Suprapubic skin (tissue), 4 donors: ENCODE data around the gene TPCN1.

ENCODE experiments used
- POLR2A ChIP-seq, 2 donors: fragments of 450-650 bp; IDR thresholded peaks; one replicate each; pipeline ENCODE4 v1.6.1; 2017; ENCODE audit warnings: antibody characterized with exemption in 2 of 2, mild to moderate bottlenecking in 2 of 2, moderate library complexity in 2 of 2
- POLR2AphosphoS5 ChIP-seq, 3 donors: sonication (generic); formaldehyde crosslinking; IDR thresholded peaks; one replicate each; pipeline ENCODE4 v1.6.1; 2017; ENCODE audit warnings: antibody characterized with exemption in 3 of 3
- TF ChIP-seq, protein P1 (sequence below), 2 donors: fragments of 200-600 bp in 1 of 2; fragments of 450-650 bp in 1 of 2; sonication (generic) in 1 of 2; IDR thresholded peaks; one replicate each; pipeline ENCODE4 v1.5.1; 2016 to 2019; ENCODE audit warnings: antibody characterized with exemption in 2 of 2, mild to moderate bottlenecking in 1 of 2, moderate library complexity in 1 of 2

DNA sequence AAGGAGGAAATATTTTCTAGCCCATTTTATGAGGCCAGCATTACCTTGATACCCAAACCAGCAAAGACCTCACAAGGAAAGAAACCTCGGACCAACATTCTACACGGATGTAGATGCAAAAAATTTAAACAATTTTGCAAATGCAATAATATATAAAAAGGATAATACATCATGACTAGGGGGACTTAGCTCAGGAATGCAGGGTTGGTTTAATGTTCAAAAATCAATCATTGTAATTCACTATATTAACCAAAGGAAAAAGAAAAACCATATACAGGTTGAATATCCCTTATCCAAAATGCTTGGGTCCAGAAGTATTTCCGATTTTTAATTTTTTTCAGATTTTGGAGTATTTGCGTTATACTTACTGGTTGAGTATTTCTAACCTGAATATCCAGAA, 33.0 kb downstream of the TPCN1 start:
- TF ChIP-seq, protein P1, sequence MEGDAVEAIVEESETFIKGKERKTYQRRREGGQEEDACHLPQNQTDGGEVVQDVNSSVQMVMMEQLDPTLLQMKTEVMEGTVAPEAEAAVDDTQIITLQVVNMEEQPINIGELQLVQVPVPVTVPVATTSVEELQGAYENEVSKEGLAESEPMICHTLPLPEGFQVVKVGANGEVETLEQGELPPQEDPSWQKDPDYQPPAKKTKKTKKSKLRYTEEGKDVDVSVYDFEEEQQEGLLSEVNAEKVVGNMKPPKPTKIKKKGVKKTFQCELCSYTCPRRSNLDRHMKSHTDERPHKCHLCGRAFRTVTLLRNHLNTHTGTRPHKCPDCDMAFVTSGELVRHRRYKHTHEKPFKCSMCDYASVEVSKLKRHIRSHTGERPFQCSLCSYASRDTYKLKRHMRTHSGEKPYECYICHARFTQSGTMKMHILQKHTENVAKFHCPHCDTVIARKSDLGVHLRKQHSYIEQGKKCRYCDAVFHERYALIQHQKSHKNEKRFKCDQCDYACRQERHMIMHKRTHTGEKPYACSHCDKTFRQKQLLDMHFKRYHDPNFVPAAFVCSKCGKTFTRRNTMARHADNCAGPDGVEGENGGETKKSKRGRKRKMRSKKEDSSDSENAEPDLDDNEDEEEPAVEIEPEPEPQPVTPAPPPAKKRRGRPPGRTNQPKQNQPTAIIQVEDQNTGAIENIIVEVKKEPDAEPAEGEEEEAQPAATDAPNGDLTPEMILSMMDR (IDR thresholded peaks at IDR 0.05): no peak
- no peak for TF ChIP-seq POLR2A (IDR thresholded peaks at IDR 0.05)
- TF ChIP-seq POLR2AphosphoS5 (IDR thresholded peaks at IDR 0.05): no peak
